Measurements from ENCODE around the gene ATP2A1.
"Not testable (repeated sequence)": the region's sequence is repeated elsewhere in the genome, so short reads cannot be mapped to it uniquely, and the experiment has no call there.

The ATP2A1 gene

DNA sequence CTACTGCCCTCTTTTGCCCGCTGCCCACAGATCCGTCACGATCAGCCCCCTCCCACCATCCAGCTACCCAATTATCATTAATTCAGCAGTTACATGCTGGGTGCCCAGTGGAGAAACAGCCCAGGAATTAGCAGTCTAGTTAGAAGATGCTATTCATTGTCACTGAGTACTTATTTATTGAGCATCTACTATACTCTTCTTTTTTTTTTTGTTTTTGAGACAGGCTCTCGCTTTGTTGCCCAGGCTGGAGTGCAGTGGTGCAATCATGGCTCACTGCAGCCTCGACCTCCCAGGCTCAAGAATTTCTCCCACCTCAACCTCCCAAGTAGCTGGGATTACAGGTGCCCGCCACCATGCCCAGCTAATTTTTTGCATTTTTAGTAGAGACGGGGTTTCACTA lies 61.5 kb downstream of the ATP2A1 start:
- H3K9me3 Mint-ChIP-seq; DNase-seq (ENCODE audit: low spot score in 2 of 2); H3K27ac Mint-ChIP-seq (ENCODE audit: low read depth); H3K27me3 Mint-ChIP-seq; H3K4me3 Mint-ChIP-seq; H3K36me3 Mint-ChIP-seq (ENCODE audit: insufficient read depth); ATAC-seq (replicated peaks; ENCODE audit: extremely low read depth, poor library complexity, severe bottlenecking): not testable (repeated sequence)
- peaks cover 11% of the 10 kb centered on the region for H3K4me1 Mint-ChIP-seq

DNA sequence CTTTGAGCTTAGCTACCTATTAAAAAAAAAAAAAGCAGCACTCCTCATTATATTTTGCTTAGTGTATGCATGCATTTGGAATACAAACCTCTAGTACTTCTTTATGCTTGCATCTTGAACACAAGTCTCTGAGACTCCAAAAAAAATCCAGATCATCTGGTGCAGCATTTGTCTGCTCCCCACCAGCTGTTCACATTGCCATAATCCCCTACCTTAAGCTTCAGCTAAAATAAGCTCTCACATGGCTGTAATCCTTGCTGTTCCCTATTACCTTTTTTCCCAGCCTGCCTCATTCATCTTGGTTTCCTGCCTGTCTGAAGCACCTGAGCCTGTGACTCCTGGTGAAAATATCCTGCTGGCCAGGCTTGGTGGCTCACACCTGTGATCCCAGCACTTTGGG lies 65.0 kb downstream of the ATP2A1 start:
- ATAC-seq (replicated peaks; ENCODE audit: extremely low read depth, poor library complexity, severe bottlenecking), result no peak
- no peak for DNase-seq (ENCODE audit: low spot score in 2 of 2)
- H3K4me1 Mint-ChIP-seq, result peaks cover 8% of the 10 kb centered on the region
- H3K27me3 Mint-ChIP-seq, result no peaks in the 10 kb centered on the region
- no peaks in the 10 kb centered on the region for H3K36me3 Mint-ChIP-seq (ENCODE audit: insufficient read depth)
- no peaks in the 10 kb centered on the region for H3K9me3 Mint-ChIP-seq
- no peak overlapping the region for H3K4me3 Mint-ChIP-seq
- no peak overlapping the region for H3K27ac Mint-ChIP-seq (ENCODE audit: low read depth)

DNA sequence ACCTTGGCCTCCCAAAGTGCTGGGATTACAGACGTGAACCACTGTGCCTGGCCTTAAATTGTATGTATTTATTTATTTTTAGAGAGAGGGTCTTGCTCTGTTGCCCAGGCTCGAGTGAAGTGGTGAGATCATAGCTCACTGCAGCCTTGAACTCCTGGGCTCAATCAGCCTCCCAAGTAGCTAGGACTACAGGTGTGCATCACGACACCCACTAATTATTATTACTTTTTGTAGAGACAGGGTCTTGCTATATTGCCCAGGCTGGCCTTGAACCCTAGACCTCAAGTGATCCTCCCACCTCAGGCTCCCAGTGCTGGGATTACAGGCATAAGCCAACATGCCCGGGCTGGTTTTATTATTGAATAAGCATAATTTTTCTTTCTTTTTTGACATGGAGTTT lies 68.4 kb downstream of the ATP2A1 start:
- H3K27me3 Mint-ChIP-seq, result no peaks in the 10 kb centered on the region
- ATAC-seq (replicated peaks; ENCODE audit: extremely low read depth, poor library complexity, severe bottlenecking), result no peak
- H3K36me3 Mint-ChIP-seq (ENCODE audit: insufficient read depth), result peaks cover 2% of the 10 kb centered on the region
- DNase-seq (ENCODE audit: low spot score in 2 of 2), result no peak
- H3K9me3 Mint-ChIP-seq, result no peaks in the 10 kb centered on the region
- H3K4me1 Mint-ChIP-seq, result peaks cover 20% of the 10 kb centered on the region
- no peak overlapping the region for H3K27ac Mint-ChIP-seq (ENCODE audit: low read depth)
- H3K4me3 Mint-ChIP-seq, result no peak overlapping the region

DNA sequence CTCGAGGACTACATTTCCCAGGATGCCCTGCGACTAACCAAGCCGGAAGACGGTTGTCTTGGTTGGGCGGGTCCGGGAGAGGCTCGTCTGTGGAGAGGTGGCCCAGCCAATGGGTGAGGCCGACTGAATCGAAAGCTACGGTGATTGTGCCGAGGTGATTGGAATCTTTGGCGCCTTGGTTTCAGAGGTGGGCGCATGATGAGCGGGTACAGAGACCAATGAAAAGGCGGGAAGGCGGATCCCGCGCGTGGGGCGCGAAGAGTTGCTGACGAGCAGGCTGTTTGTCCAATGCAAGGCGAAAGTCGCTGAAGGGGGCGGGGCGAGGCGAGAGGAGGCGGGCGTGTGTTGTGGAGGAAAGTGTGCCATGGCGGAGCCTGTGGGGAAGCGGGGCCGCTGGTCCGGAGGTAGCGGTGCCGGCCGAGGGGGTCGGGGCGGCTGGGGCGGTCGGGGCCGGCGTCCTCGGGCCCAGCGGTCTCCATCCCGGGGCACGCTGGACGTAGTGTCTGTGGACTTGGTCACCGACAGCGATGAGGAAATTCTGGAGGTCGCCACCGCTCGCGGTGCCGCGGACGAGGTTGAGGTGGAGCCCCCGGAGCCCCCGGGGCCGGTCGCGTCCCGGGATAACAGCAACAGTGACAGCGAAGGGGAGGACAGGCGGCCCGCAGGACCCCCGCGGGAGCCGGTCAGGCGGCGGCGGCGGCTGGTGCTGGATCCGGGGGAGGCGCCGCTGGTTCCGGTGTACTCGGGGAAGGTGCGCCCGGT lies 72.5 kb downstream of the ATP2A1 start, which contains the start of gene NFATC2IP:
NFATC2IP (plus strand) TSS at position 290 of the 762 bp plus-strand sequence; CDS start at position 365, 75 bp downstream.
- peak within 1 kb of the TSS; percentile 92 for H3K4me3 Mint-ChIP-seq
- H3K9me3 Mint-ChIP-seq, result no peaks in the 10 kb centered on the region
- peaks cover 19% of the 10 kb centered on the region for H3K36me3 Mint-ChIP-seq (ENCODE audit: insufficient read depth)
- DNase-seq (ENCODE audit: low spot score in 2 of 2) (peak; percentile 99 to 100), ATAC-seq (replicated peaks; ENCODE audit: extremely low read depth, poor library complexity, severe bottlenecking) (peak; percentile 99)
- peak within 1 kb of the TSS; percentile 70 for H3K27ac Mint-ChIP-seq (ENCODE audit: low read depth)
- peaks cover 32% of the 10 kb centered on the region for H3K4me1 Mint-ChIP-seq
- no peaks in the 10 kb centered on the region for H3K27me3 Mint-ChIP-seq

DNA sequence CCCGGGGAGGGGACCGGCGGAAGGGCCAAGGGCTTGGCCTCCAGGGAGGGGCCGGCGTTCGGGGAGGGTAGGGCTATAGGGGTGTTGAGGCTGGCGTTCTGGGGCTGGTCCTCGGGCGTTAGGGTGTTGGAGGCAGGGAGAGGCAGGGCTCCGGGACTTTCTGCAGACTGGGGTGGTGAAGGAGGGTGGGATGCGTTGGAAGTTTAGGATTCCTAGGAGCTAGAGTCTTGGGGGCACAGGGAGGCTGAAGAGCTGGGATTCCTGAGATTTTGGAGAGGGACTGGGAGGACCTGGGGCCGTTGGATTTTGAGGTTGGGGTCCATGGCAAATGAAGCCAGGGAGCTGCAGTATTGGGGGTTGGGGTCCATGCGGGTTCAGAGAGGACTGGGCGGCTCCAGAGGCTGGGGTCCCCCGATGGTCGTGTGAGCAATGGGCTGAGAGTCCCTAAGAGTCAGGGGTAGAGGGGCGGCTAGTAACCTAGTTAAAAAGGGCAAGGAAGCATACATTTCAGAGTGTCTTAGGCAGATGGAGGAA lies 73.2 kb downstream of the ATP2A1 start:
- Mint-ChIP-seq H3K4me3 (peak overlapping the region; percentile 92), H3K36me3 (ENCODE audit: insufficient read depth) (peaks cover 22% of the 10 kb centered on the region), H3K4me1 (peaks cover 33% of the 10 kb centered on the region), H3K27me3 (no peaks in the 10 kb centered on the region), H3K27ac (ENCODE audit: low read depth) (peak overlapping the region; percentile 70), H3K9me3 (no peaks in the 10 kb centered on the region)
- ATAC-seq (replicated peaks; ENCODE audit: extremely low read depth, poor library complexity, severe bottlenecking), result no peak
- no peak for DNase-seq (ENCODE audit: low spot score in 2 of 2)

Data from central memory CD8-positive, alpha-beta T cell (primary cell).